Coronary artery (tissue), 2 donors: ENCODE data around the gene PCSK5.

Source experiments
- DNase-seq: peaks from one replicate; pipeline ENCODE4 v3.0.0-alpha.2; 2017; ENCODE audit warnings: low spot score
- H3K27ac ChIP-seq, 2 donors: fragments of 200-600 bp; sonication (generic); one replicate each; pipeline ENCODE4 v1.5.1; 2016 to 2019
- H3K4me3 ChIP-seq: fragments of 200-600 bp; sonication (generic); 2 replicates; pipeline ENCODE4 v1.5.1; 2016; ENCODE audit warnings: mild to moderate bottlenecking, moderate library complexity
- CTCF ChIP-seq: fragments of 200-600 bp; sonication (generic); IDR thresholded peaks from one replicate; pipeline ENCODE4 v1.5.1; 2019; ENCODE audit warnings: antibody characterized with exemption

Gene PCSK5

GRCh38 chr9:76153339-76153738, 262.9 kb downstream of the PCSK5 start:
- no peak for TF ChIP-seq CTCF
- Histone ChIP-seq H3K4me3 (no peak overlapping the region), H3K27ac (no peak overlapping the region)
- DNase-seq, result no peak

- TF ChIP-seq CTCF, result no peak
- DNase-seq, result no peak
- H3K27ac ChIP-seq, result no peak overlapping the region
- no peak overlapping the region for H3K4me3 ChIP-seq
Observed at GRCh38 chr9:76153902-76154629, 263.6 kb downstream of the PCSK5 start.

- Histone ChIP-seq H3K27ac (no peak overlapping the region), H3K4me3 (no peak overlapping the region)
- TF ChIP-seq CTCF, result no peak
- DNase-seq, result no peak
Observed at GRCh38 chr9:76155361-76155760, 264.9 kb downstream of the PCSK5 start.

GRCh38 chr9:76158713-76159112, 268.2 kb downstream of the PCSK5 start:
- TF ChIP-seq CTCF, result no peak
- H3K4me3 ChIP-seq, result no peak overlapping the region
- H3K27ac ChIP-seq, result no peak overlapping the region
- no peak for DNase-seq

GRCh38 chr9:76159293-76159926, 268.9 kb downstream of the PCSK5 start:
- DNase-seq, result no peak
- no peak overlapping the region for H3K27ac ChIP-seq
- no peak for TF ChIP-seq CTCF
- no peak overlapping the region for H3K4me3 ChIP-seq

- H3K27ac ChIP-seq, result peak overlapping the region; percentile 6 to 76
- no peak for DNase-seq
- H3K4me3 ChIP-seq, result no peak overlapping the region
- TF ChIP-seq CTCF, result no peak
Observed at GRCh38 chr9:76161106-76161505, 270.6 kb downstream of the PCSK5 start.

GRCh38 chr9:76161541-76161940, 271.1 kb downstream of the PCSK5 start:
- DNase-seq, result no peak
- H3K4me3 ChIP-seq, result peak overlapping the region; percentile 39

More at GRCh38 chr9:76161541-76161940, 271.1 kb downstream of the PCSK5 start:
- no peak for TF ChIP-seq CTCF
- H3K27ac ChIP-seq, result peak overlapping the region; percentile 6 to 76
